Subcutaneous abdominal adipose tissue (tissue), 5 donors: ENCODE measurements around the gene GCGR.

ENCODE experiments used
- H3K27ac ChIP-seq: one replicate; pipeline ENCODE4 v1.7.0; 2013; ENCODE audit warnings: low read depth, mild to moderate bottlenecking, inconsistent platforms, low read length, moderate library complexity
- H3K27me3 ChIP-seq, 5 donors: one replicate each; pipeline ENCODE4 v1.7.0; 2013; ENCODE audit warnings: low read length in 5 of 5, inconsistent platforms in 1 of 5; ENCODE audit not compliant: control insufficient read depth in 5 of 5, insufficient read depth in 4 of 5
- H3K36me3 ChIP-seq, 5 donors: one replicate each; pipeline ENCODE4 v1.7.0; 2013; ENCODE audit warnings: low read length in 5 of 5; ENCODE audit not compliant: control insufficient read depth in 5 of 5, insufficient read depth in 5 of 5
- H3K4me1 ChIP-seq, 5 donors: one replicate each; pipeline ENCODE4 v1.7.0; 2013; ENCODE audit warnings: low read length in 5 of 5, mild to moderate bottlenecking in 3 of 5, moderate library complexity in 1 of 5; ENCODE audit not compliant: control insufficient read depth in 5 of 5, insufficient read depth in 5 of 5
- H3K4me3 ChIP-seq, 5 donors: one replicate each; pipeline ENCODE4 v1.7.0; 2013; ENCODE audit warnings: low read length in 5 of 5, low read depth in 1 of 5
- H3K9ac ChIP-seq, 5 donors: one replicate each; pipeline ENCODE4 v1.7.0; 2013; ENCODE audit warnings: low read length in 5 of 5, mild to moderate bottlenecking in 4 of 5, moderate library complexity in 3 of 5
- H3K9me3 ChIP-seq, 5 donors: one replicate each; pipeline ENCODE4 v1.7.0; 2013; ENCODE audit warnings: low read length in 5 of 5; ENCODE audit not compliant: control insufficient read depth in 5 of 5
- donor health status: healthy.
- donor health status: healthy.
- donor health status: healthy.
- donor health status: healthy.
- donor health status: healthy.

The GCGR gene

GRCh38 chr17:81805707-81806460, 1.9 kb downstream of the GCGR start:
- Histone ChIP-seq H3K36me3 (no peaks in the 10 kb centered on the region), H3K4me1 (peaks cover 0 to 5% (median 0%) of the 10 kb centered on the region in 5 donors), H3K27ac (no peak overlapping the region), H3K9ac (no peak overlapping the region), H3K4me3 (no peak overlapping the region), H3K27me3 (peaks cover 50 to 87% (median 77%) of the 10 kb centered on the region in 5 donors), H3K9me3 (no peaks in the 10 kb centered on the region)

DNA sequence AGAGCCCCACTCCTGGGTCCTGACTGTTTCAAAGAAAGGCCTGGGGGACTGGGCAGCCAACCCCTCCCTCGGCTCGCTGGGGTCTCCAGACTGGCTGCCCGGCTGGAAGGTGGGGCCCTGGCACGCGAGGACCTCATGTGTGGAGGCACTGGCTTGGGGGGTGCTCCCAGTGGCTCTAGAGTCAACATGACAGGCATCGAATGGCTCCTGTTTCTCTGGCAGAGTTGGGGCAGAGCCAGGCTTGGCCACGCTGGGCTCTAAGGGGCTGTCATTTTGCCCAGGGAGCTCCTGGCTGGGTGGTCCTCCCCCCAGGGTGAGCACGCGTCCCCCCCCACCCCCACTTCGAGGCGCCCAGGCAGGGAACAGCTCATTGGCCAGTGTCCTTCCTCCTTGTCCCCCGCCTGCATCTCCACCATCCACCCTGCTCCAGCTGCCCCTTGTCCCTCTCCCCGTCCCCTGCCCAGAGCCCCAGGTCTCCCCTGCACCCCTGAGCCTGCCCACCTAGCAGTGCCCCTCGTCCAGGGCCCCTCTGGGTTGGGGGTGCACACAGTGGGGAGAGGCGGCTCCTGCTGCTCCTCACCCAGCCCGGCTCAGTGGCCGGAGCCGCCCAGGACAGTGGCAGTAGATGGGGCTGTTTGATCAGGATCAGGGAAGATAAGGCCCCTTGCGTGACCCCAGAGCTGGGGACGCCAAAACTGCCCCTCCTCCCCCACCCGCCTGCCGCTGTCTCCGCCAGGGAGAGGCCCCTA, 2.7 kb downstream of the GCGR start:
- H3K9ac ChIP-seq = no peak overlapping the region
- H3K27ac ChIP-seq = no peak overlapping the region
- H3K4me3 ChIP-seq = no peak overlapping the region
- H3K27me3 ChIP-seq = peaks cover 44 to 87% (median 77%) of the 10 kb centered on the region in 5 donors
- H3K36me3 ChIP-seq = no peaks in the 10 kb centered on the region
- H3K9me3 ChIP-seq = no peaks in the 10 kb centered on the region
- H3K4me1 ChIP-seq = peaks cover 0 to 5% (median 0%) of the 10 kb centered on the region in 5 donors

GRCh38 chr17:81807210-81807719, 3.3 kb downstream of the GCGR start:
- no peak overlapping the region for H3K27ac ChIP-seq
- peaks cover 39 to 84% (median 74%) of the 10 kb centered on the region in 5 donors for H3K27me3 ChIP-seq
- no peaks in the 10 kb centered on the region for H3K9me3 ChIP-seq
- peaks cover 0 to 5% (median 0%) of the 10 kb centered on the region in 5 donors for H3K4me1 ChIP-seq
- no peaks in the 10 kb centered on the region for H3K36me3 ChIP-seq
- H3K4me3 ChIP-seq = no peak overlapping the region
- no peak overlapping the region for H3K9ac ChIP-seq

DNA sequence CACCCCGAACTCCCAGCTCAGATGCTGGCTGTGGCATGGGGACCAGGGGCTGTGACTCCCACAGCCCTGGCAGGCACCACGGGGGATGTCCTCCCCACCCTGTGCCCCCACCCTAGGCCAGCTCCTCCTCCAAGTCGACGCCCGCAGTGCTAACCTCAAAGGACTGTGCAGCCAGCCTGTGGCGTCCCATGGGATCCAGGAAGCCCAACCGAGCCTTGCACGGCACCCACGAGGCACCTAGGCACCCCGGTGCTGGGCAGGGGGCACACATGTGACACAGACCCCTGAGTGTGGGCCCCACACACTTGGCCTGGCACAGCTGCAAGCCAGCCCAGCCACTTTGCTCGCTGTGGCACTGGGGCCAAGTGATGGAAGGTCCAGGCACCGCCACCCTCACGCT, 3.9 kb downstream of the GCGR start:
- H3K4me1 ChIP-seq = peaks cover 0 to 5% (median 0%) of the 10 kb centered on the region in 5 donors
- no peak overlapping the region for H3K9ac ChIP-seq
- H3K9me3 ChIP-seq = no peaks in the 10 kb centered on the region
- H3K4me3 ChIP-seq = no peak overlapping the region
- peaks cover 36 to 83% (median 70%) of the 10 kb centered on the region in 5 donors for H3K27me3 ChIP-seq
- H3K36me3 ChIP-seq = no peaks in the 10 kb centered on the region
- no peak overlapping the region for H3K27ac ChIP-seq

DNA sequence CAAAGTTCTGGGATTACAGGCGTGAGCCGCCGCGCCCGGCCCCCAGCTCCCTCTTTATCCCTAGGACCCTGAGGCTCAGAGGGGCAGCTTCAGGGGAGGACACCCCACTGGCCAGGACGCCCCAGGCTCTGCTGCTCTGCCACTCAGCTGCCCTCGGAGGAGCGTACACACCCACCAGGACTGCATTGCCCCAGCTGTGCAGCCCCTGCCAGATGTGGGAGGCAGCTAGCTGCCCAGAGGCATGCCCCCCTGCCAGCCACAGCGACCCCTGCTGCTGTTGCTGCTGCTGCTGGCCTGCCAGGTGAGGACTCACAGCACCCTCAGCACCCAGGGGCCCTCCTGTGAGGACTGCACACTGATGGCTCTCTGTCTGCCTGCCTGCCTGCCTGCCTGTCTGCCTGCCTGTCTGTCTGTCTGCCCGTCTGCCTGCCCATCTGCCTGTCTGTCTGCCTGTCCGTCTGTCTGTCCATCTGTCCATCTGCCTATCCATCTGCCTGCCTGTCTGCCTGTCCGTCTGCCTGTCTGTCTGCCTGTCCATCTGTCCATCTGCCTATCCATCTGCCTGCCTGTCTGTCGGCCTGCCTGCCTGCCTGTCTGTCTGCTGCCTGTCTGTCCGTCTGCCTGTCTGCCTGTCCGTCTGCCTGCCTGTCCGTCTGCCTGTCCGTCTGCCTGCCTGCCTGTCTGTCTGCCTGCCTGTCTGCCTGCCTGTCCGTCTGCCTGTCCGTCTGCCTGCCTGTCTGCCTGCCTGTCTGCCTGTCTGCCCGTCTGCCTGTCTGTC, 5.0 kb downstream of the GCGR start:
- Histone ChIP-seq H3K4me3 (no peak overlapping the region), H3K9me3 (no peaks in the 10 kb centered on the region), H3K27me3 (peaks cover 27 to 76% (median 72%) of the 10 kb centered on the region in 5 donors), H3K4me1 (peaks cover 0 to 5% (median 0%) of the 10 kb centered on the region in 5 donors), H3K9ac (no peak overlapping the region), H3K27ac (no peak overlapping the region), H3K36me3 (no peaks in the 10 kb centered on the region)

- Histone ChIP-seq H3K36me3 (no peaks in the 10 kb centered on the region), H3K9ac (no peak overlapping the region), H3K27ac (no peak overlapping the region), H3K27me3 (peaks cover 26 to 74% (median 70%) of the 10 kb centered on the region in 5 donors), H3K9me3 (no peaks in the 10 kb centered on the region), H3K4me1 (peaks cover 0 to under 1% (median 0%) of the 10 kb centered on the region in 5 donors), H3K4me3 (no peak overlapping the region)
Measured at GRCh38 chr17:81809556-81809998, 5.6 kb downstream of the GCGR start.

GRCh38 chr17:81810476-81810875, 6.5 kb downstream of the GCGR start:
- no peak overlapping the region for H3K27ac ChIP-seq
- H3K9ac ChIP-seq = no peak overlapping the region
- H3K27me3 ChIP-seq = peaks cover 20 to 76% (median 67%) of the 10 kb centered on the region in 5 donors
- no peaks in the 10 kb centered on the region for H3K4me1 ChIP-seq
- no peak overlapping the region for H3K4me3 ChIP-seq
- no peaks in the 10 kb centered on the region for H3K9me3 ChIP-seq
- no peaks in the 10 kb centered on the region for H3K36me3 ChIP-seq

GRCh38 chr17:81810892-81811704, 7.1 kb downstream of the GCGR start:
- H3K9ac ChIP-seq = no peak overlapping the region
- no peaks in the 10 kb centered on the region for H3K36me3 ChIP-seq

More at GRCh38 chr17:81810892-81811704, 7.1 kb downstream of the GCGR start:
- H3K4me1 ChIP-seq = no peaks in the 10 kb centered on the region
- H3K4me3 ChIP-seq = no peak overlapping the region
- H3K27ac ChIP-seq = no peak overlapping the region
- no peaks in the 10 kb centered on the region for H3K9me3 ChIP-seq
- peaks cover 20 to 71% (median 63%) of the 10 kb centered on the region in 5 donors for H3K27me3 ChIP-seq
